PC-3 (cell line): Measurements from ENCODE around the gene IL18BP. TPM values are rescaled to one million over a fixed set of nuclear protein-coding genes. Genes with fewer than 3 reads are reported as not detected.

ENCODE experiments used
- ATAC-seq: fragments of 200-7000 bp; cut with Tn5 transposase; 2 replicates; pipeline ENCODE4 v1.9.1; 2020; ENCODE audit warnings: mild to moderate bottlenecking, moderate library complexity
- BruUV-seq: library from RNA; stranded (reverse); fragments of 400-500 nt; replicated peaks from 2 replicates; lab custom pipeline; 2021; lab: Mats Ljungman, UMichigan
- CTCF ChIA-PET: fragments of 300-600 bp; sonication (Branson Sonifier 250); formaldehyde crosslinking; loops from one replicate; lab custom pipeline; 2022; ENCODE audit warnings: antibody characterized with exemption; lab: Charles Lee
- POLR2A ChIA-PET: fragments of 300-600 bp; sonication (Branson Sonifier 250); formaldehyde crosslinking; loops from one replicate; lab custom pipeline; 2022; ENCODE audit warnings: antibody characterized with exemption; ENCODE audit not compliant: unreplicated experiment; lab: Charles Lee
- DNase-seq: peaks from one replicate; pipeline ENCODE4 v3.0.0-alpha.2; 2015
- H2AFZ ChIP-seq: fragments of 300-600 bp; sonication (generic); 2 replicates; pipeline ENCODE4 v1.6.0; 2016; ENCODE audit warnings: antibody characterized with exemption, low read length
- H3F3A ChIP-seq: fragments of 300-600 bp; sonication (generic); one replicate; pipeline ENCODE4 v1.6.0; 2017; ENCODE audit warnings: antibody characterized with exemption, low read length, control low read depth, mild to moderate bottlenecking; ENCODE audit not compliant: unreplicated experiment
- H3K27ac ChIP-seq: fragments of 300-600 bp; sonication (generic); 2 replicates; pipeline ENCODE4 v1.5.1; 2016; ENCODE audit warnings: mild to moderate bottlenecking, low read length
- H3K27me3 ChIP-seq: fragments of 300-600 bp; sonication (generic); 2 replicates; pipeline ENCODE4 v1.6.1; 2016; ENCODE audit warnings: low read length, mixed read lengths
- H3K36me3 ChIP-seq: fragments of 300-600 bp; sonication (generic); 2 replicates; pipeline ENCODE4 v1.6.1; 2016; ENCODE audit warnings: low read depth, mixed run types, low read length, mixed read lengths
- H3K4me1 ChIP-seq: fragments of 300-600 bp; sonication (generic); 2 replicates; pipeline ENCODE4 v1.5.1; 2016; ENCODE audit warnings: low read length; ENCODE audit not compliant: insufficient read depth
- H3K4me2 ChIP-seq: fragments of 300-600 bp; sonication (generic); 2 replicates; pipeline ENCODE4 v1.6.0; 2016; ENCODE audit warnings: low read length
- H3K4me3 ChIP-seq: fragments of 300-600 bp; sonication (generic); 2 replicates; pipeline ENCODE4 v1.5.1; 2016; ENCODE audit warnings: mild to moderate bottlenecking, low read length, mixed read lengths
- H3K79me2 ChIP-seq: fragments of 300-600 bp; sonication (generic); 2 replicates; pipeline ENCODE4 v1.6.1; 2017; ENCODE audit warnings: low read length, mixed read lengths
- H3K9ac ChIP-seq: fragments of 300-600 bp; sonication (generic); 2 replicates; pipeline ENCODE4 v1.6.0; 2016; ENCODE audit warnings: mild to moderate bottlenecking, low read length
- H3K9me2 ChIP-seq: fragments of 300-600 bp; sonication (generic); replicated peaks from 2 replicates; pipeline ENCODE4 v1.6.1; 2016; ENCODE audit warnings: mixed run types, low read length, mixed read lengths
- H3K9me3 ChIP-seq: fragments of 300-600 bp; sonication (generic); 2 replicates; pipeline ENCODE4 v1.6.1; 2016; ENCODE audit warnings: low read length, mixed read lengths
- H4K20me1 ChIP-seq: fragments of 300-600 bp; sonication (generic); 2 replicates; pipeline ENCODE4 v1.6.1; 2016; ENCODE audit warnings: low read length, mixed read lengths
- CTCF ChIP-seq: fragments of 300-600 bp; sonication (generic); conservative IDR thresholded peaks from 2 replicates; pipeline ENCODE4 v1.5.1; 2017; ENCODE audit warnings: antibody characterized with exemption, low read depth, mild to moderate bottlenecking, low read length
- EZH2 ChIP-seq: fragments of 300-600 bp; sonication (generic); IDR thresholded peaks from one replicate; pipeline ENCODE4 v1.6.1; 2017; ENCODE audit warnings: antibody characterized with exemption, mild to moderate bottlenecking, low read length; ENCODE audit not compliant: unreplicated experiment
- EZH2phosphoT487 ChIP-seq: fragments of 300-600 bp; sonication (generic); IDR thresholded peaks from 2 replicates; pipeline ENCODE4 v1.6.1; 2018; ENCODE audit warnings: mild to moderate bottlenecking, antibody characterized with exemption, low read length, borderline replicate concordance
- intact Hi-C: fragments of 100-400 bp; cut with micrococcal nuclease; formaldehyde crosslinking; loops from 2 replicates; pipeline ENCODE4 v1.9.0; 2023
- total RNA-seq: library from RNA; depleted of rRNA; stranded (reverse); fragments of >200 nt; gene quantifications from 2 replicates; pipeline ENCODE4 v1.2.3, GENCODE V29; 2014; rRNA removed

The IL18BP gene
- total RNA-seq, 1 experiment from 2014 or later: 7.2 TPM

- H3K4me2 ChIP-seq: no peak overlapping the region
- no peak overlapping the region for H3K9ac ChIP-seq
- no peak overlapping the region for H3K27ac ChIP-seq
- no peak for DNase-seq
- H3K27me3 ChIP-seq: no peaks in the 10 kb centered on the region
- no peak for TF ChIP-seq EZH2phosphoT487
- TF ChIP-seq CTCF: no peak
- TF ChIP-seq EZH2: no peak
- no peaks in the 10 kb centered on the region for H3F3A ChIP-seq
- H3K79me2 ChIP-seq: peaks cover 40% of the 10 kb centered on the region
- H3K4me1 ChIP-seq: no peaks in the 10 kb centered on the region
- ChIA-PET POLR2A (interaction anchor here (0.6 kb wide), 1 partner anchor 9 kb away, joined by 5 read pairs; no protein-coding TSS in a partner anchor), CTCF (interaction anchor here (0.5 kb wide), 1 partner anchor 838 kb away, joined by 7 read pairs; no protein-coding TSS in a partner anchor)
- no peak overlapping the region for H3K4me3 ChIP-seq
- H3K9me3 ChIP-seq: no peaks in the 10 kb centered on the region
- H3K9me2 ChIP-seq: no peaks in the 10 kb centered on the region
- BruUV-seq: no TSS peak
- H2AFZ ChIP-seq: no peak overlapping the region
- no peak for ATAC-seq
- peaks cover 4% of the 10 kb centered on the region; the same call in 1 of the 2 replicates for H4K20me1 ChIP-seq
- H3K36me3 ChIP-seq: peaks cover 20% of the 10 kb centered on the region; the same call in 1 of the 2 replicates
- intact Hi-C loops: no loop called here
Measured at GRCh38 chr11:72048766-72049460, 50.2 kb downstream of the IL18BP start.

Other genes starting within 250 kb of the IL18BP start
- not detected in 2 replicates for gene DEFB108B, start 165.7 kb upstream of the IL18BP start, total RNA-seq
- gene DEFB131B, start 120.5 kb upstream of the IL18BP start, total RNA-seq: not detected in 2 replicates
- gene XNDC1N, start 70.3 kb upstream of the IL18BP start, total RNA-seq: 5.0 and 14.0 TPM in 2 replicates
- gene RNF121, start 69.9 kb upstream of the IL18BP start, total RNA-seq: 37.3 and 40.2 TPM in 2 replicates
- gene NUMA1, start 81.6 kb downstream of the IL18BP start, total RNA-seq: 145 and 202 TPM in 2 replicates
- 5.8 and 6.6 TPM in 2 replicates for gene LRRC51, start 81.9 kb downstream of the IL18BP start, total RNA-seq
- 160 and 169 TPM in 2 replicates for gene LAMTOR1, start 104.4 kb downstream of the IL18BP start, total RNA-seq
- gene TOMT, start 107.0 kb downstream of the IL18BP start, total RNA-seq: not detected in 2 replicates
- gene ANAPC15, start 113.8 kb downstream of the IL18BP start, total RNA-seq: 65.4 and 68.8 TPM in 2 replicates
- gene FOLR3, start 136.8 kb downstream of the IL18BP start, total RNA-seq: not detected in 2 replicates
- 0.36 TPM in 1 of 2 replicates, not detected in the other for gene FOLR1, start 193.2 kb downstream of the IL18BP start, total RNA-seq
- not detected in 2 replicates for gene FOLR2, start 217.9 kb downstream of the IL18BP start, total RNA-seq
- 100 and 121 TPM in 2 replicates for gene INPPL1, start 225.9 kb downstream of the IL18BP start, total RNA-seq
- not detected in 2 replicates for gene PHOX2A, start 245.3 kb downstream of the IL18BP start, total RNA-seq